ENCODE data around the gene GTF3C1.
A peak's percentile ranks its signal among the peaks of the same experiment; 100 is the strongest.

GTF3C1 gene

DNA sequence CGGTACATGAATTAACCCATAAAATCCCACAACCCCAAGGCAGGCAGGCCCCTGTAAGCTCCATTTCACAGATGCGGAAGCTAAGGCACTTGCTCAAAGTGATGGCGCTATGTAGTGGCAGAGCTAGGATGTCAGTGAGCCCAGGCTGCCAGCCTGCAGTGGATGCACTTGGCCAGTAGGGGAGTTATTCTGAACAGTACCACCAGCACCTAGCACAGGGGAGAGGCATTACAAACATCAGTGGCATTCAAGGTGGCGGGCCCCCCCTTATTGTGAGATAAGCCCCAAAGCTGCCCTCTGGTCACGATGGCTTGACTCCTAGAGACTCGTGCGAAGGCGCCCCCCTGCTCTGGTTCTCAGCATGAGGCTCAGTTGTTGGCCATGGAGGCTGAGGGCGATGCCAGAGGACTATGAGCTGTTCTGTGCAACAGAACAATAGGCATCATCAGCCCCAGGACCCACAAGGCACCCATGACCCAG is 33.8 kb downstream of the GTF3C1 start:
- peak; percentile 56 for DNase-seq

DNA sequence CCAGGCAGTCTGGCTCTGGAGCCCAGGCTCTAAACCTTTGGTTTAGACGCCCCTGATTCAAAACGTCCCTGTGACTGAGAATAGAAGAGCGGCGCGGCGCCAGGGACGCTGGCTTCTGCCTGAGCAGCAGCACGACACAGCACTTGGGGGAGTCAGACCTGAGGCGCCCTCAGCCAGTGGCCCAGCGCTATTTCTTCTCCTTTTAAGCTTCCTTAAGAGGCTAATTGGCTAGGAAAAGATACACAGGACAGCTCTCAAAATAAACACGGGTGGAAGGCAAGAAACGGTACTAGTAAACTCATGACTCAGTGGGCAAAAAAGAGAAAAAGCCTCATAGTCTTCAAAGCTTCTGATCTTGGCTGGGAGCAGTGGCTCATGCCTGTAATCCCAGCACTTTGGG is 34.9 kb downstream of the GTF3C1 start:
- no peak for DNase-seq

DNA sequence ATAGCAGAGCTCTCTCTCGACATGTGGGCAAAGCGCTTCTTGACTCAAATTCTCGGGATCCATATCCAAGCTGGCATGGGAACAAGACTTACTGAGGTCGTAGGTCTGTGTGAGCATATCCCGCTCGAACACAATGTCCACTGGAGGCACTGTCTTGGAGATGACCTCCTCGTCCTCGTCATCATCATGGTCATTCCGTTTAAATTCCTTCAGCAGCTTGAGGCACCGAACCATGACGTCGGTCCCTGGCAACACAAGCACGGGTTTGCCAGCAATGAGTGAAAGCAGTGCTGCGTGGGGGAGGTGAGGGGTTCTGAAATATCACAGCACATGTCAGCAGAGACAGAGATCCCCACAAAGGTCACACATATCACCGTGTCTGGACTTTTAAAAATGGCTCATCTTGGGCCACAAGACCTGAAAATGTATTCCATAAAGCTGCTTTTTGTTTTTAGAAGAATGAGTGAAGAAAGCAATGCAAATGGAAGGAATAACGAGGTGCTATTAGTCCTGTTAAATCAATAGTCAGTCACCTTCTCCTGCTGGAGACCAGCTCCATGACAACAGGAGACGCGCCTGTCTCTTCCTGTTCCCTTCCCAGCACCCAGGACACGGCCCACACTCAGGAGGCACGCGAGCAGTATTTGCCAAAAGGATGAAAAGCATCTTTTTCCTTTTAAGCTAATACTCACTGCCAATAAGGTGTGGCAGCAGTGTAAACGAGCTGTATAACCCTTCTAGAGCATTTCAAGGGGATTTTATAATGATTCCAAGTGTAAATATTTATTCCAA is 37.9 kb downstream of the GTF3C1 start:
- DNase-seq, result no peak

GRCh38 chr16:27508476-27508875 is 41.2 kb downstream of the GTF3C1 start:
- no peak for DNase-seq

DNA sequence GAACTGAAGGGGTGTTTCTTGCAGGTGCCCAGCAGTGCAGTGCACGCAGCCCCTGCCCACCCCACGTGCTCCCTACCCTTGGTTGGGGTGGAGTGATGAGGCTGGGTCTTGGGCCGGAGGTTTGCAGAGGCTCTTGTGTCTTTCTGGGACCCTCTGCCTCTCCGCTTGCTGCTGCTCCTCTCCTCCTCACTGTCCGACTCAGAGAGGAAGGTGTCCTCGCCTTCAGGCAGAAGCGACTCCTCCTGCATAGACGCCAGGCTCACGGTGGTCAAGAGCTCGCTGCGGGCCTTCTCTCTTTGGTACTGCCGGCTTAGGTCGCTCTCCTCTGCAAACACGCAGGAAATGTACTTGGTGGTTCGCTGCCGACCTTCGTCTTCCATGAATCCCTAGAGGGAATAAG is 42.9 kb downstream of the GTF3C1 start:
- DNase-seq, result no peak

DNA sequence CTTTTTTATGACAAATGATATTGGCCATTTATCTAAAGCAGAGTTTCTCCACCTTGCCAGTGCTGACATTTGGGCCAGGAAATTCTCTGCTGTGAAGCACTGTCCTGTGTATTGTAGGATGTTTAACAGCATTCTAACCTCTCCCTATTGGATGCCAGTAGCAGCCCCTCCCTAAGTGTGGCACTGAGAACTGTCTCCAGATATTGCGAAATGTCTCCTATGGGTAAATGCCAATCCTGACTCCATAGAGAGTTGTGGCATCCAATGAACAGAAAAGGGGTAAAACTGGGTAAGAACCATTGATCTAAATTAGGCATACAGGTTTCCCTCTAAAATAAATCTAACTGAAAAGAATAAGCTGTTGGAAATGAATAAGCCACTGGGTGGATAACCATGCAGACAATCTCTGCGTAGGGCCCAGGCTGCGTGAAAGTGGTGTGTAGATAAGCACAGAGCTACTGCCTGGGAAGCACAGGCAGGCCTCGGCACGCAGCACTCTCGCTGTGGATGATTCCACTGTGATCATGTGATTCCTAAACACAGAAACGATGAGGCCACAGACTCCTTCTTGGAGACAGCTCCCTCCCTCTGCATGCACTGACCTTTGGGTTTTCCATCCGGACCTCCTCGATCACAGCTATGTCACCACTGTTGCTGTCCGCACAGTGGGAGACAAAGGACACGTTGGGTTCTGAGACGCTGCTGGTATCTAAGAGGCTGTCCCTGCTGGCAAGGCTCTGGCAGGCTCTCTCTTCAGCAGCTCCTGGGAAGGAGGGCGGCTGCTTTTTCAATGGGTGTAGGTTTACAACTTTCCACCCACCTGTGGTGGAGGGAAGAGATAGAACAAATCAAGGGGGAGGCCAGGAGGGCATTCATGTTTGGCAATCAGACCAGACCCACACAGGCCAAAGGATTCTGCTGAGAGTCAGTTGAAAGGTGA is 44.1 kb downstream of the GTF3C1 start:
- DNase-seq, result no peak

GRCh38 chr16:27503662-27504061 is 46.1 kb downstream of the GTF3C1 start:
- DNase-seq, result no peak

DNA sequence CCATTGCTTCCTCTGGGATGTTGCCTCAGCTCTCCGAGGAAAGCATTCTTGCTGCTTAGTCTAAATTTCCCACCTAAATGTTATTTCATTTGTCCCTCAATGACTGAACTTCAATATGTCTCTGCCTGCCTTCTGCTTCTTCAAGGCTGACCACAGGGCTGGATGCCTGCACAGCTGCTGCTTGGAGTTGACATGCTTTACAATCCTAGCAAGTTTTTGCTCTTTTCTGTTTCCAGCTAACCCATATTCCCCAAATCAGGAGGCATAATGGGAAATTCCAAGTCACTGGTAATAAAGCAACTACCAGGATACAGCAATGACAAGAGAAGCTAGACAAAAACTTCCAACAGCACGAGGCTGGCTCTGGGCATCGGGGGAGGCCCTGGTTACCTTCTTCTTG is 48.9 kb downstream of the GTF3C1 start:
- no peak for DNase-seq

DNA sequence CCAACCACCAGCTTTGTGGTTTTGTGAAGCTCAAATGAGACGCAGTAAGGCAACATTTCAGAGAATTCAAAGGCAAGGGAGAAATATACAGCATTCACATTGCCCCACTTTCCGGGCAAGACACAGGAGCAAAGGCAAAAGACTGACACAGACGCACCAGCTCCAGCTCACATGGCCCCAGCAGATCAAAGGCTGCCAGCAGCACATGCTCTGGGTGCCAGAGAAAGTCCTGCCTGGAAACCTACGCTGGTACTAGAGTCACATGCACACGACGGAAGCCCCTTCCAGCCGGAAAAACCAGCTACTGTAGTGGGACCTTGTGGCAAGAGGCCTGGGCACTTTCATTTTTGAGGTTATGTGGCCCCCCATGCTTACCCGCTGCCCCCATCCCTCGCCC is 50.1 kb downstream of the GTF3C1 start:
- no peak for DNase-seq

- no peak for DNase-seq
These were observed 50.6 kb downstream of the GTF3C1 start for GRCh38 chr16:27498916-27499658.

DNA sequence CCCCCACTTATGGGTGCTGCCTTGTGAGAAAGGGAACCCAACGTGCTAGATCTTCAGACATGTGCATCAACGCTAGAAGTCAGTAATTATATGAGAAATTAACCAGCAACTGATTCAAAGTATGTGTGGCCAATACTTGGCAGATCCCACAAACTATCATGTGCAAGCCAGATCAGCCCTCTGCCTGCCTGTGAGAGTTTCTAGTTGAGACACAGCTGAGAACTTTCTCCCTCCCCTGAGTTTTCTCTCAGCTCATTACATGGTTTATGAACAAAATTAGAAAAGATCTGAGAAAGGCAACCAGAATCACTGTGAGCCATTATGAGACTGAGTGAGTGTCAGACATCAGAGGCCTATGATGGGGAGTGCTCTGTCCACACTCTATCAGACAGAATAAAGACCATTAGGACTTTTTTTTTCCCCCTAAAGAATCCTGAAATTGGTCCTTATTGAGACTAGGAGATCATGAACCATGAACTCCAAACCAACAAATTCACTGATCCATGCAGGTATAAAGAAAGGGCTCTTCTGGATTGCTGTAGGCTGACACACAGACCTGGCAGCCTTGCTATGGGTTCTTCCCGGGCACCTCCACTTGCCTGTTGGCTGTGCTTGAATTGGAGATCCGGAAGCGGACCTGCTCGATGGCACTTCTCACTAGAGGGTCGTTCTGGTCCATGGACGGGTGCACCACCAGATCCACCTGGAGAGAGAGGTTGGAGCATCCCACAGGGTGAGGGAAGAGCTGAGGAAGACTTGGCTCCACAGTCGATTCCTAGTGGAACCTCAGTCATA is 51.5 kb downstream of the GTF3C1 start:
- no peak for DNase-seq

DNA sequence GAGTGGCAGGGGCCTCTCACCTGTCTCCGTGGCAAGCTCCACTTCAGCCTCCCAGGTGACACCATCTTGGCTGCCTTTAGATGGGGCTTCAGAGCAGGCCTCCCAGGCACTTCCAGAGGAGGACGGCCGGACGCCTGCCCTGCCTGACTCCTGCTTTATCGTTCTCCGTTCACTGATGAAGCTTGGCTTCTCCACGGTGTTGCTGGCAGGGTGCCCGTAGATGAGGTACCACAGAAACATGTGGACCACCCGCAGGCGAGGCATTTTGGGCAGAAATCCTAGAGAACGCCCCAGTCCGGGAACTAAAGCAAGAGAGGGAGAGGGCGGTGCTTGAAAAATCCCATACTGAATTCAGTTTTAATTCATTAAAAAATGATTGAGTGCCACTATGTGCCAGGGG is 54.5 kb downstream of the GTF3C1 start:
- no peak for DNase-seq

DNA sequence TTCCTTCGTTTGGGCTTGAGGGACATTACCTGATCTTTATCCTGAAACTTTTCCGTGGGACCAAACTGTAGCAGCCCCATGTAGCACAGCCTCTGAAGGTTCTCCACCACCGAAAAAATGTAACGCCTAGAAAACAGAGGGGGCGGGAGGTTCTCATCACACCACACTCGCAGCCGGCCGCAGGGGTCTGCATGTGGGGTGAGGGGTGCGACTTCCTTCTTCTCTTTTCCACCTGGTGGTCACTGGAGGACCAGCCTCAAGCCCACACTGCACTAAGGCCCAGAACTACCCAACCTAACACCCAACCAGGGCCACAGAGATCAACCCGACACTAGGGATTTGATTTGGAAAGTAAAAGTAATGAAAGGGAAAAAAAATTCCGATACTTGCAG is 57.1 kb downstream of the GTF3C1 start:
- DNase-seq, result no peak

GRCh38 chr16:27491894-27492587 is 57.7 kb downstream of the GTF3C1 start:
- DNase-seq, result no peak

DNA sequence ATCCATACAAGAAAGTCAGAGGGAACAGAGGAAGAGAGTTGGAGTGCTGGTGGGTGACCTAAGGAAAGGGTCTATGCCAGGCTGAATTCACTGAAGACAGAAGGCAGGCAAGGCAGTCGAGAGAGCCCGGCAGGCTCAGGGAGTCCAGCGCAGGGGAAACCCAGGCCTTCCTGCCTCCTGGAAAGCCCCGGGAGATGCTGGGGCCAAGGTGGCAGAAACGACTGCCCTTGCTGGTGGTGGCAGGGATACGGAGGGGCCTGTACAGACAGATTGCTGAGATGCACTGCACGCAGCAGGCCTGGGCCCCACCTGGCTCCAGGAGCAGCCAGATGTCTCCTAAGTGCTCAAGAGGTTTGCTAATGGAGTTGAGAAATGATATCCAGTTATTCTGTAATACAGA is 59.8 kb downstream of the GTF3C1 start:
- DNase-seq, result no peak

DNA sequence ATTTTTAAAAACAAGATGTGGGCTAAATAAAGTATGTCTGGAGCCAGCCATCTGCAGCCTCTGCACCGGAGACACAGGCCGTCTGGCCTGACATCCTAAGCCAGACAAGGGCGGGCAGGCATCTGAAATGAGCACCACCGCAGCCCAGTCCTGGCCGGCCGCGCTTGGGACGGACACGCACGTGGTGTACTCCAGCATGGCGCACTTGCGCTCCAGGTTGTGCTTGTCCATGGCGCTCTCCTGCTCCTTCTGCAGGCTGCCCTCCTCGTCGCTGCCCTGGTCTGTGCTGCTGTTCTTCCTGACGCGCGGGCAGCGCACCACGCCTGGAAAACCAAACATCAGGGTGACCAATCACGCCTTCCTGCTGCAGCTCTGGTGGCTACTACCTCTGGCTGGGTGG is 60.3 kb downstream of the GTF3C1 start:
- DNase-seq, result no peak

DNA sequence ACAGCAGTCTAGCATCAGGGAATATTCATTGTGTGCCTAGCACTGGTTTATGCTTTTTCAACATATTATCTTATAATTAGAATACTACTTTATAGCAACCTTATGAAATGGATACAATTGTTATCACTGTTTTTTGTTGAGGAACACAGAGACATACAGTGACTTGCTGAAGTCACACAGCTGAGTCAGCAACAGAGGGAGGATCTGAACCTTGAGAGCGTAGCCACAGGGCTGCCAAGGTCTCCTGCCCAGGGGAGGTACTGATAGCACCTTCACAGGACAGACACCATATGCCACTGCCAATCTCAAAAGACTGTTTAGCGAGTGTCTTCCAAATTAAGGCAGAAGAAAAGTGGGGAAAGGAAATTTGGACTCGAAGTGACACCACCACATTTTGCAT is 63.0 kb downstream of the GTF3C1 start:
- no peak for DNase-seq

- no peak for DNase-seq
These were observed 63.4 kb downstream of the GTF3C1 start for GRCh38 chr16:27486344-27486743.

- DNase-seq, result no peak
These were observed 63.9 kb downstream of the GTF3C1 start for GRCh38 chr16:27485811-27486210.

GRCh38 chr16:27485126-27485525 is 64.6 kb downstream of the GTF3C1 start:
- no peak for DNase-seq

DNA sequence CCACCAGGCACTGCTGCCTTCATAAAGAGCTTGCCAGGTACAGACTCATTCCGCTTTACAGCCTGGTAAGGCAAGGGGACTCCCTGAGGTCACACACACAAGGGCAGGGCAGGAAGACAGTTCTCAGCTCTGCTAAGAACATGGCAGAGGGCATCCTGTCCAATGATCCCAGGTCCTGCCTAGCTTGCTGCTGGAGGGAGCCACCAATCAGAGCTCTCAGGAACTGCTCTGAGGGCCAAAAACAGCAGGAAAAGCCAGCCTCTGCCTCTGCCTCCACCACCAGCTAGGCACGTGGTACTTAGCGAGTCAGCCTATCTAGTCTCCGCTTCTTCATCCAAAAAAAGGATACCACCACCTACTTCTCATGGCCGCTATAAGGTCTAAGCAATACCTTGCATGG is 66.1 kb downstream of the GTF3C1 start:
- DNase-seq, result no peak

DNA sequence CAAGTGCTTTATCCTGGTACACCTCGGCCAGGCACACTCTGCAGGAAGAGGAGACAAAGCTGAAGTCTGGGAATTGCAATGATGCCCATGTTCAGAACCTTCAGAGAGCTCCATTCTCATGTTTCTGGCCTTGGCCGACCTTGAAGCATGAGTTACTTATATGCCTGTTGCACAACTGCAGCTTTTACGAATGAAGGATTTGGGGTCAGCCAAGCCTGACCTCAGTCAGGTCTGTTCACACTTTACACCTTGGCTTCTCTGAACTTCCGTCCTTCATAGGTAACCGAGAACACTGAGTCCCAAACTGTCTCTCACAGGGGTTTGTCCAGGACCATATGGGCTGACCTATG is 66.7 kb downstream of the GTF3C1 start:
- no peak for DNase-seq

Measured in activated CD8-positive, alpha-beta memory T cell treated with anti-CD3 and anti-CD28 coated beads, Interleukin-2, amount 50 U/mL, for 48 hours (primary cell).